Tibial artery (tissue), 4 donors: ENCODE results near the gene GRAMD4.

ENCODE experiments used
- DNase-seq, 2 donors: peaks; one replicate each; pipeline ENCODE4 v3.0.0-alpha.2; 2019
- H3K27ac ChIP-seq, 2 donors: fragments of 200-600 bp; sonication (generic) in 1 of 2; 1 replicate in 1 of 2; 2 replicates in 1 of 2; pipeline ENCODE4 v1.5.1; 2018 to 2019; ENCODE audit warnings: mild to moderate bottlenecking in 1 of 2
- H3K27me3 ChIP-seq, 2 donors: fragments of 200-600 bp; sonication (generic) in 1 of 2; one replicate each; pipeline versions ENCODE4 v1.5.1 to v1.6.0; 2016 to 2019
- H3K36me3 ChIP-seq, 3 donors: fragments of 200-600 bp; sonication (generic) in 2 of 3; one replicate each; pipeline ENCODE4 v1.5.1; 2016 to 2019; ENCODE audit warnings: mild to moderate bottlenecking in 2 of 3
- H3K4me1 ChIP-seq, 4 donors: fragments of 200-600 bp; sonication (generic) in 2 of 4; 1 replicate in 3 of 4; 2 replicates in 1 of 4; pipeline ENCODE4 v1.5.1; 2016 to 2019
- H3K4me3 ChIP-seq, 2 donors: fragments of 200-600 bp; sonication (generic) in 1 of 2; 1 replicate in 1 of 2; 2 replicates in 1 of 2; pipeline ENCODE4 v1.5.1; 2018 to 2019; ENCODE audit warnings: mild to moderate bottlenecking in 2 of 2
- H3K9me3 ChIP-seq, 3 donors: fragments of 200-600 bp; sonication (generic) in 1 of 3; one replicate each; pipeline ENCODE4 v1.5.1; 2016 to 2019
- CTCF ChIP-seq, 2 experiments: fragments of 200-600 bp in 1 of 2; fragments of 450-650 bp in 1 of 2; IDR thresholded peaks; one replicate each; pipeline ENCODE4 v1.5.1; 2017 to 2019; ENCODE audit warnings: antibody characterized with exemption in 2 of 2, mild to moderate bottlenecking in 1 of 2, moderate library complexity in 1 of 2
- intact Hi-C: fragments of 100-400 bp; cut with DNase I; formaldehyde crosslinking; loops from one replicate; pipeline ENCODE4 v1.15.0; 2023; ENCODE audit warnings: low total_unique reads

GRAMD4 gene

DNA sequence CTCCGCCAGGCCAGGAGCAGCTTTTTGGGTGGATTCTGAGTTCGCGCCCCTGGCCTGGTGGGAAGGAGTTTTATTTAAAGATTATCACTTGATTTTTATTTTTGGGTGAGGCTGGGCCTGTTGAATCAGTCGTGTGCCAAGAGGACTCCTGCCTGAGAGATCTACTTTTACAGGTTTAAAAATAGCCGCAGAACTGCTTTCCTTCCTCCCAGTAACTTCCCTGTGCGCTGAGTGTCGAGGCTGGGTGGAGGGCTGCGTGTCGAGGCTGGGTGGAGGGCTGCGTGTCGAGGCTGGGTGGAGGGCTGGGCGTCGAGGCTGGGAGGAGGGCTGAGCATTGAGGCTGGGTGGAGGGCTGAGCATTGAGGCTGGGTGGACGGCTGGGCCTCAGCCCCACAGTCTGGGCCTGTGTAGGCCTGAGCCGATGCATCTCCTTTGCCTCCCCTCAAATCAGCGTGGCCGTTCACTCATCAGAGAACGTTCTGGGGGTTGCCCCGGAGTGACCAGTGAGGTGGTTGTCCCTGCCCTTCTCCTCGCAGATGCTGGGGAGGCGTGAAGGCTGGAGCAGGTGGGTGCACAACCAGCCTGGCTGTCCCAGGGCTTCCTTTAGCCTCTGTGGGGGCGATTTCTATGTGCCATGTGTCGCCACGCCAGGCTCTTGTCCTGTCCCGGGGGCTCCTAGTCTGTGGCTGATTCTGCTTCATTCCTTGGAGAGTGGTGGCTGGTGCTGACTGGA lies 30.1 kb downstream of the GRAMD4 start:
- Histone ChIP-seq H3K27ac (no peak overlapping the region), H3K4me1 (peaks cover 0 to 20% (median 8%) of the 10 kb centered on the region in 4 donors), H3K4me3 (no peak overlapping the region), H3K27me3 (no peaks in the 10 kb centered on the region), H3K36me3 (no peaks in the 10 kb centered on the region), H3K9me3 (no peaks in the 10 kb centered on the region)
- TF ChIP-seq CTCF (IDR thresholded peaks at IDR 0.05): no peak
- intact Hi-C loops: no loop called here
- DNase-seq: no peak

DNA sequence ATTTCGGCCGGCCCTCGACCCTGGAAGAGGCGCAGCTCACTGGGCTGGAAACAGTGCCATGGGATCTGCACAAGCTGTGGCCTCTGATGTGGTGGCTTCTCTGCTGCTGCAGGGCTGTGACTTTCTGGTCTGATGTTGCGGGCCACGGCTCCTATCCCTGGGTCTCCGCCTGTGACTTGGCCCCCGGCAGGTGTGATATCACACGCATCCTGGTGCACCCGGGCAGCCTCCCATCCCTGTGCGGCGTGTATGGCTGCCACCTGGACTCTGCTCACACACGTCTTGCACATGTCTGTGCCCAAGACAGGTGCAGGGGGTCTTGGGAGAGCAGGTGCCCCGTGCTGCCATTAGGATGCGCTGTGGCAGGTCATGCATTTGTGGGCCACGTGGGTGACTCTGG lies 31.1 kb downstream of the GRAMD4 start:
- intact Hi-C loops: no loop called here
- TF ChIP-seq CTCF (IDR thresholded peaks at IDR 0.05): no peak
- no peaks in the 10 kb centered on the region for H3K36me3 ChIP-seq
- H3K9me3 ChIP-seq: no peaks in the 10 kb centered on the region
- H3K27me3 ChIP-seq: no peaks in the 10 kb centered on the region
- H3K4me1 ChIP-seq: peaks cover 0 to 20% (median 8%) of the 10 kb centered on the region in 4 donors
- no peak overlapping the region for H3K4me3 ChIP-seq
- no peak for DNase-seq
- H3K27ac ChIP-seq: no peak overlapping the region

GRCh38 chr22:46652081-46652846 lies 32.1 kb downstream of the GRAMD4 start:
- no peak for DNase-seq
- Histone ChIP-seq H3K4me1 (peaks cover 0 to 20% (median 8%) of the 10 kb centered on the region in 4 donors), H3K27me3 (no peaks in the 10 kb centered on the region), H3K4me3 (no peak overlapping the region), H3K9me3 (no peaks in the 10 kb centered on the region), H3K27ac (no peak overlapping the region), H3K36me3 (no peaks in the 10 kb centered on the region)
- TF ChIP-seq CTCF (IDR thresholded peaks at IDR 0.05): no peak
- intact Hi-C loops: no loop called here

GRCh38 chr22:46652847-46653331 lies 32.7 kb downstream of the GRAMD4 start:
- no peaks in the 10 kb centered on the region for H3K27me3 ChIP-seq
- H3K9me3 ChIP-seq: no peaks in the 10 kb centered on the region
- no peak for TF ChIP-seq CTCF (IDR thresholded peaks at IDR 0.05)
- intact Hi-C loops: no loop called here
- no peak for DNase-seq
- H3K36me3 ChIP-seq: no peaks in the 10 kb centered on the region
- H3K4me3 ChIP-seq: no peak overlapping the region
- peaks cover 0 to 20% (median 8%) of the 10 kb centered on the region in 4 donors for H3K4me1 ChIP-seq
- H3K27ac ChIP-seq: no peak overlapping the region

- Histone ChIP-seq H3K36me3 (peaks cover 0 to 1% (median 0%) of the 10 kb centered on the region in 3 donors), H3K27ac (no peak overlapping the region), H3K4me1 (peaks cover 0 to 20% (median 8%) of the 10 kb centered on the region in 4 donors), H3K9me3 (no peaks in the 10 kb centered on the region), H3K4me3 (no peak overlapping the region), H3K27me3 (no peaks in the 10 kb centered on the region)
- intact Hi-C loops: no loop called here
- no peak for DNase-seq
- no peak for TF ChIP-seq CTCF (IDR thresholded peaks at IDR 0.05)
These were observed 33.4 kb downstream of the GRAMD4 start for GRCh38 chr22:46653596-46653995.
